Trophoblast cell (in vitro differentiated cells and primary cell): ENCODE results near the gene MAU2.
A peak's percentile ranks its signal among the peaks of the same experiment; 100 is the strongest.
"Not testable (repeated sequence)": the region's sequence is repeated elsewhere in the genome, so short reads cannot be mapped to it uniquely, and the experiment has no call there.

Experiments used
- DNase-seq, 2 donors: peaks; one replicate each; pipeline ENCODE4 v3.0.0-alpha.2; 2016
- H2AFZ ChIP-seq: 2 replicates; pipeline ENCODE4 v1.6.1; 2013; ENCODE audit warnings: low read length, moderate library complexity, mild to moderate bottlenecking; ENCODE audit not compliant: insufficient read depth, poor library complexity
- H2AK5ac ChIP-seq: 2 replicates; pipeline ENCODE4 v1.6.1; 2013; ENCODE audit warnings: mild to moderate bottlenecking, low read length
- H2BK120ac ChIP-seq: 2 replicates; pipeline ENCODE4 v1.6.1; 2013; ENCODE audit warnings: low read length, mild to moderate bottlenecking, moderate library complexity; ENCODE audit not compliant: insufficient read depth, poor library complexity
- H2BK12ac ChIP-seq: 2 replicates; pipeline ENCODE4 v1.6.1; 2013; ENCODE audit warnings: mild to moderate bottlenecking, low read length, moderate library complexity
- H2BK5ac ChIP-seq: 2 replicates; pipeline ENCODE4 v1.6.1; 2013; ENCODE audit warnings: low read length, low read depth, moderate library complexity, mild to moderate bottlenecking; ENCODE audit not compliant: poor library complexity
- H3K14ac ChIP-seq: 2 replicates; pipeline ENCODE4 v1.6.1; 2013; ENCODE audit warnings: mild to moderate bottlenecking, low read length
- H3K18ac ChIP-seq: 2 replicates; pipeline ENCODE4 v1.6.1; 2013; ENCODE audit warnings: mild to moderate bottlenecking, low read length
- H3K23ac ChIP-seq: 2 replicates; pipeline ENCODE4 v1.6.1; 2013; ENCODE audit warnings: low read length
- H3K27ac ChIP-seq: 2 replicates; pipeline ENCODE4 v1.5.1; 2013; ENCODE audit warnings: low read depth, mild to moderate bottlenecking, inconsistent platforms, low read length, moderate library complexity
- H3K27me3 ChIP-seq: 2 replicates; pipeline ENCODE4 v1.6.1; 2013; ENCODE audit warnings: inconsistent platforms, mild to moderate bottlenecking, low read length, moderate library complexity; ENCODE audit not compliant: insufficient read depth
- H3K36me3 ChIP-seq, 2 experiments: 1 replicate in 1 of 2; 2 replicates in 1 of 2; pipeline ENCODE4 v1.6.1; 2013; ENCODE audit warnings: low read length in 2 of 2, mild to moderate bottlenecking in 2 of 2, moderate library complexity in 1 of 2; ENCODE audit not compliant: insufficient read depth in 2 of 2, control insufficient read depth in 1 of 2
- H3K4ac ChIP-seq: 2 replicates; pipeline ENCODE4 v1.6.1; 2013; ENCODE audit warnings: low read depth, mild to moderate bottlenecking, low read length, moderate library complexity
- H3K4me1 ChIP-seq, 2 experiments: 1 replicate in 1 of 2; 2 replicates in 1 of 2; pipeline ENCODE4 v1.6.1; 2013; ENCODE audit warnings: low read length in 2 of 2, mild to moderate bottlenecking in 2 of 2, moderate library complexity in 1 of 2; ENCODE audit not compliant: insufficient read depth in 2 of 2, control insufficient read depth in 1 of 2
- H3K4me2 ChIP-seq: 2 replicates; pipeline ENCODE4 v1.6.1; 2013; ENCODE audit warnings: inconsistent platforms, mild to moderate bottlenecking, low read length, moderate library complexity
- H3K4me3 ChIP-seq: 2 replicates; pipeline ENCODE4 v1.5.1; 2013; ENCODE audit warnings: mild to moderate bottlenecking, low read depth, low read length, inconsistent platforms
- H3K79me1 ChIP-seq: one replicate; pipeline ENCODE4 v1.6.1; 2013; ENCODE audit warnings: low read length
- H3K79me2 ChIP-seq: 2 replicates; pipeline ENCODE4 v1.6.1; 2013; ENCODE audit warnings: low read length, mild to moderate bottlenecking; ENCODE audit not compliant: control insufficient read depth, insufficient read depth, poor library complexity
- H3K9ac ChIP-seq: 2 replicates; pipeline ENCODE4 v1.6.1; 2013; ENCODE audit warnings: mild to moderate bottlenecking, low read length
- H3K9me3 ChIP-seq: 2 replicates; pipeline ENCODE4 v1.6.1; 2013; ENCODE audit warnings: low read depth, mild to moderate bottlenecking, control low read depth, inconsistent platforms, low read length; ENCODE audit not compliant: insufficient read depth
- H4K12ac ChIP-seq: 2 replicates; pipeline ENCODE4 v1.6.1; 2013; ENCODE audit warnings: low read depth, mild to moderate bottlenecking, low read length, moderate library complexity
- H4K8ac ChIP-seq: 2 replicates; pipeline ENCODE4 v1.6.1; 2013; ENCODE audit warnings: low read depth, mild to moderate bottlenecking, low read length, moderate library complexity
- H4K91ac ChIP-seq: one replicate; pipeline ENCODE4 v1.6.1; 2013; ENCODE audit warnings: low read depth, mild to moderate bottlenecking, low read length, moderate library complexity
- WGBS: extraction: QIAGEN DNeasy Blood & Tissue Kit; methylation state at CpG from one replicate; pipeline ENCODE4 v1.1.7; 2013; ENCODE audit warnings: missing lambda C conversion rate; ENCODE audit not compliant: insufficient read length, insufficient coverage; ENCODE audit errors: extremely low coverage; 5-methylcytosine and 5-hydroxymethylcytosine counted together

MAU2 gene

GRCh38 chr19:19371059-19371458, 50.4 kb downstream of the MAU2 start:
- Histone ChIP-seq H3K4me1 (peaks cover 2 to 8% of the 10 kb centered on the region in 2 experiments), H2AK5ac (no peak overlapping the region), H3K18ac (no peak overlapping the region), H3K9ac (no peak overlapping the region), H2BK120ac (no peak overlapping the region), H3K79me1 (peaks cover 3% of the 10 kb centered on the region), H2AFZ (no peak overlapping the region), H3K4ac (no peak overlapping the region), H4K91ac (no peak overlapping the region), H2BK5ac (no peak overlapping the region), H4K12ac (no peak overlapping the region), H4K8ac (no peak overlapping the region), H2BK12ac (no peak overlapping the region), H3K27ac (no peak overlapping the region), H3K36me3 (no peaks in the 10 kb centered on the region), H3K4me2 (no peak overlapping the region), H3K79me2 (no peaks in the 10 kb centered on the region), H3K9me3 (no peaks in the 10 kb centered on the region), H3K27me3 (no peaks in the 10 kb centered on the region), H3K14ac (no peak overlapping the region), H3K23ac (no peak overlapping the region), H3K4me3 (no peak overlapping the region)
- WGBS, result no CpG with 5 or more reads among the region's 8 CpGs
- DNase-seq, result peak; percentile 57 to 70

- no peak overlapping the region for H2AFZ ChIP-seq
- no peak overlapping the region for H3K27ac ChIP-seq
- no peaks in the 10 kb centered on the region for H3K79me2 ChIP-seq
- H3K18ac ChIP-seq, result no peak overlapping the region
- H4K8ac ChIP-seq, result peak overlapping the region; percentile 76
- H2BK5ac ChIP-seq, result no peak overlapping the region
- no peak overlapping the region for H3K4me3 ChIP-seq
- no peak overlapping the region for H3K9ac ChIP-seq
- H3K9me3 ChIP-seq, result no peaks in the 10 kb centered on the region
- H2BK120ac ChIP-seq, result no peak overlapping the region
- no peak overlapping the region for H4K12ac ChIP-seq
- H3K23ac ChIP-seq, result no peak overlapping the region
- peak overlapping the region; percentile 24 for H2BK12ac ChIP-seq
- peaks cover 10 to 13% of the 10 kb centered on the region in 2 experiments for H3K4me1 ChIP-seq
- DNase-seq, result peak; percentile 65 to 81
- H4K91ac ChIP-seq, result no peak overlapping the region
- H3K4ac ChIP-seq, result no peak overlapping the region
- no peaks in the 10 kb centered on the region for H3K36me3 ChIP-seq
- no peak overlapping the region for H3K14ac ChIP-seq
- no peaks in the 10 kb centered on the region for H3K27me3 ChIP-seq
- no peak overlapping the region for H2AK5ac ChIP-seq
- H3K79me1 ChIP-seq, result peaks cover 10% of the 10 kb centered on the region
- no CpG with 5 or more reads among the region's 8 CpGs for WGBS
- H3K4me2 ChIP-seq, result no peak overlapping the region
These were observed 52.2 kb downstream of the MAU2 start for GRCh38 chr19:19372656-19373416.

- no peaks in the 10 kb centered on the region for H3K36me3 ChIP-seq
- no peak overlapping the region for H3K4ac ChIP-seq
- no peak overlapping the region for H4K91ac ChIP-seq
- H3K4me2 ChIP-seq, result no peak overlapping the region
- H3K14ac ChIP-seq, result no peak overlapping the region
- H3K79me2 ChIP-seq, result peaks cover under 1% of the 10 kb centered on the region
- no peak overlapping the region for H3K9ac ChIP-seq
- H3K23ac ChIP-seq, result no peak overlapping the region
- H3K18ac ChIP-seq, result no peak overlapping the region
- no peak overlapping the region for H2AK5ac ChIP-seq
- no peak overlapping the region for H2BK120ac ChIP-seq
- no peak overlapping the region for H4K12ac ChIP-seq
- WGBS, result no CpG with 5 or more reads among the region's 2 CpGs
- H2BK5ac ChIP-seq, result no peak overlapping the region
- DNase-seq, result no peak
- H2AFZ ChIP-seq, result no peak overlapping the region
- no peaks in the 10 kb centered on the region for H3K9me3 ChIP-seq
- no peak overlapping the region for H4K8ac ChIP-seq
- H3K27ac ChIP-seq, result no peak overlapping the region
- no peaks in the 10 kb centered on the region for H3K27me3 ChIP-seq
- no peak overlapping the region for H3K4me3 ChIP-seq
- no peak overlapping the region for H2BK12ac ChIP-seq
- peaks cover 13 to 17% of the 10 kb centered on the region in 2 experiments for H3K4me1 ChIP-seq
- H3K79me1 ChIP-seq, result peaks cover 18% of the 10 kb centered on the region
These were observed 58.9 kb downstream of the MAU2 start for GRCh38 chr19:19379527-19379926.

- WGBS, result no CpG with 5 or more reads among the region's 12 CpGs
- H3K27me3 ChIP-seq, H3K36me3 ChIP-seq, H4K8ac ChIP-seq, H3K23ac ChIP-seq, H4K12ac ChIP-seq, H2BK120ac ChIP-seq, H3K4me2 ChIP-seq, H3K79me2 ChIP-seq, H3K9ac ChIP-seq, H3K4me3 ChIP-seq, H3K14ac ChIP-seq, H3K27ac ChIP-seq, H2AFZ ChIP-seq, H2BK12ac ChIP-seq, H3K9me3 ChIP-seq, H3K18ac ChIP-seq, H2BK5ac ChIP-seq, H2AK5ac ChIP-seq, H3K4ac ChIP-seq: not testable (repeated sequence)
- H4K91ac ChIP-seq, result peak overlapping the region; percentile 13
- peak; percentile 65 to 77 for DNase-seq
- H3K4me1 ChIP-seq, result peaks cover 16 to 17% of the 10 kb centered on the region in 2 experiments
- H3K79me1 ChIP-seq, result peaks cover 24% of the 10 kb centered on the region
These were observed 59.7 kb downstream of the MAU2 start for GRCh38 chr19:19380316-19380715.
